NCI-H1105 (cell line): Measurements from ENCODE around the gene RRP1B.
"Not testable (repeated sequence)": the region's sequence is repeated elsewhere in the genome, so short reads cannot be mapped to it uniquely, and the experiment has no call there.

Source experiments
- DNase-seq: peaks from one replicate; lab custom pipeline; 2025; lab: John Stamatoyannopoulos, UW

RRP1B gene, protein sequence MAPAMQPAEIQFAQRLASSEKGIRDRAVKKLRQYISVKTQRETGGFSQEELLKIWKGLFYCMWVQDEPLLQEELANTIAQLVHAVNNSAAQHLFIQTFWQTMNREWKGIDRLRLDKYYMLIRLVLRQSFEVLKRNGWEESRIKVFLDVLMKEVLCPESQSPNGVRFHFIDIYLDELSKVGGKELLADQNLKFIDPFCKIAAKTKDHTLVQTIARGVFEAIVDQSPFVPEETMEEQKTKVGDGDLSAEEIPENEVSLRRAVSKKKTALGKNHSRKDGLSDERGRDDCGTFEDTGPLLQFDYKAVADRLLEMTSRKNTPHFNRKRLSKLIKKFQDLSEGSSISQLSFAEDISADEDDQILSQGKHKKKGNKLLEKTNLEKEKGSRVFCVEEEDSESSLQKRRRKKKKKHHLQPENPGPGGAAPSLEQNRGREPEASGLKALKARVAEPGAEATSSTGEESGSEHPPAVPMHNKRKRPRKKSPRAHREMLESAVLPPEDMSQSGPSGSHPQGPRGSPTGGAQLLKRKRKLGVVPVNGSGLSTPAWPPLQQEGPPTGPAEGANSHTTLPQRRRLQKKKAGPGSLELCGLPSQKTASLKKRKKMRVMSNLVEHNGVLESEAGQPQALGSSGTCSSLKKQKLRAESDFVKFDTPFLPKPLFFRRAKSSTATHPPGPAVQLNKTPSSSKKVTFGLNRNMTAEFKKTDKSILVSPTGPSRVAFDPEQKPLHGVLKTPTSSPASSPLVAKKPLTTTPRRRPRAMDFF

GRCh38 chr21:43659136-43660000 lies at the start of gene RRP1B, which contains the start of gene HSF2BP:
Gene RRP1B (plus strand): TSS chr21:43659560. CDS start chr21:43659665, 105 bp downstream.
Gene HSF2BP (minus strand): TSS chr21:43659488. CDS start chr21:43658096, 1,392 bp downstream.
- peak; percentile 84 for DNase-seq

- no peak for DNase-seq
Measured at GRCh38 chr21:43611598-43612369, 47.6 kb upstream of the RRP1B start.

- no peak for DNase-seq
Measured at GRCh38 chr21:43613755-43614638, 45.4 kb upstream of the RRP1B start.

DNA sequence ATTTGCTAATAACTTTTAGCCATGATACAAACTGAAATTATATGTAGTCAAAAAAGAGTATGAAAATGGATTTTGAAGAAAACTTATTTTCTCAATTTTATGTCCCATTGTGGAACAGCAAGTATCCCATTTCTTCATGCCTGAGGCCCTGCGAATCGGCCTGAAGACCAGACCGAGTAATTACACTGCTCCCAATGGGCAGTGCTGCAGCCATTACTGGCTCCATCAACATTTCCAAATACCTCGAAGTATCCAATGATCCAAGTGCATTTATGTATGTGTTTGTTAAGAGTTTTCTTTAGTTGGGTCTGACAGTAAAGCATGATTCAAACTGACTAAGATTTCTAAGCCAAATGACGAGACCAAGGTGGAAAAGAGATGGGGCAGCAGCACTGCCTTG lies 44.5 kb upstream of the RRP1B start:
- DNase-seq = no peak

GRCh38 chr21:43616861-43617260 lies 42.5 kb upstream of the RRP1B start:
- not testable (repeated sequence) for DNase-seq

DNA sequence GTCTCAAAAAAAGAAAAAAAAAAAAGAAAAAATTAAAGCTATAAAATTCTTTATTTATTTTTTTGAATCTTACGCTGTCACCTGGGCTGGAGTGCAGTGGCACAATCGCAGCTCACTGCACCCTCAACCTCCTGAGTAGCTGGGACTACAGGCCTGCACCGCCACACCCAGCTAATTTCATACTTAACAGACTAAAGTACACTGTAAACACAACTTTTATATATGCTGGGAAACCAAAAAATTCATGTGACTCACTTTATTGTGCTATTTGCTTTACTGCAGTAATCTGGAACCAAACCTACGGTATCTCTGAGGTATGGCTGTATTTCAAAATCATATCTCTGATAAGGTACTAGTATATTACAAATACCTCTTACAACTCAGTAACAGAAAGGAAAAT lies 40.4 kb upstream of the RRP1B start:
- no peak for DNase-seq

- DNase-seq = no peak
Measured at GRCh38 chr21:43619344-43619743, 40.0 kb upstream of the RRP1B start.

GRCh38 chr21:43619856-43620255 lies 39.5 kb upstream of the RRP1B start:
- DNase-seq = no peak

- no peak for DNase-seq
Measured at GRCh38 chr21:43622796-43623195, 36.6 kb upstream of the RRP1B start.

- DNase-seq = no peak
Measured at GRCh38 chr21:43623588-43623987, 35.8 kb upstream of the RRP1B start.

GRCh38 chr21:43624339-43624738 lies 35.0 kb upstream of the RRP1B start:
- DNase-seq = no peak

- no peak for DNase-seq
Measured at GRCh38 chr21:43626390-43626789, 33.0 kb upstream of the RRP1B start.

DNA sequence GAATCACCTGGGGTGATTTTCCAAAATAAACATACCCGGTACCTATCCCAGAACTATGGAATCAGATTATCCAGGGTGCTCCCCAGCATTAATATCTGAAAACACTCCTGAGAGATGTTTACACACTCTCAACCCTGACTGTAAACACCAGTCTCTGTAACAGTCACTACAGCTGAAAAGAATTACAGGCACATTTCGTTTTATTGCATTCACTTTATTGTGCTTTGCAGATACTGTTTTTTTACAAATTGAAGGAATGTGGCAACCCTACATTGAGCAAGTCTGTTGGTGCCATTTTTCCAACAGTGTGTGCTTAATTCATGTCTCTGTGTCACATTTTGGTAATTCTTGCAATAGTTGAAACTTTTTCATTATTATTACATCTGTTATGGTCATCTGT lies 31.8 kb upstream of the RRP1B start:
- no peak for DNase-seq

DNA sequence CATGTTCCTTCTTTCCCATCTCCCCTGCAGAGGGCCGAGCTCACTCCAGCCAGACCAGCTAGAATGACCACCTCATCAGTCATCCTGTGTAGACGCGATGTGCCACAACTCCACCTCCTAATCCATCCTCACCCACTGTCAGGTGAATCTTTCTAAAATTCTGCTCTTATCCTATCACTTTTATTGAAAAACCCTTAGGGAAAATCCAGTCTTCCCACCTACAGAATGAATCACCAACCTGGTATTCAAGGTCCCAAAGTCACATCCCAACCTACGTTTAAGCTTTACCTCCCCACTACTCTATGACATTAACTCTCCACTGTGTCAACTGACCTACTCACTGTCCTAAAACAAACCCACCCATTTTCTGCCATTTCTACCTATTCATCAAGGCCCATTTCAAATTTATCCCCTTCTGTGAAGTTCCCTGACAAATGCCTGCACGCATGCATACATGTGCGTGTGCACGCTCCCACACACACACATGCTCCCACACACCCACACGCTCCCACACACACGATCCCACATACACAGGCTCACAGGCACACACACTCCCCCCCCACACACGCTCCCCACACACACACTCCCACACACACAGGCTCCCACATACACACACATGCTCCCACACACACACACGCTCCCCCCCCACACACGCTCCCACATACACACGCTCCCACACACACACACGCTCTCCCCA lies 27.8 kb upstream of the RRP1B start:
- DNase-seq = no peak

DNA sequence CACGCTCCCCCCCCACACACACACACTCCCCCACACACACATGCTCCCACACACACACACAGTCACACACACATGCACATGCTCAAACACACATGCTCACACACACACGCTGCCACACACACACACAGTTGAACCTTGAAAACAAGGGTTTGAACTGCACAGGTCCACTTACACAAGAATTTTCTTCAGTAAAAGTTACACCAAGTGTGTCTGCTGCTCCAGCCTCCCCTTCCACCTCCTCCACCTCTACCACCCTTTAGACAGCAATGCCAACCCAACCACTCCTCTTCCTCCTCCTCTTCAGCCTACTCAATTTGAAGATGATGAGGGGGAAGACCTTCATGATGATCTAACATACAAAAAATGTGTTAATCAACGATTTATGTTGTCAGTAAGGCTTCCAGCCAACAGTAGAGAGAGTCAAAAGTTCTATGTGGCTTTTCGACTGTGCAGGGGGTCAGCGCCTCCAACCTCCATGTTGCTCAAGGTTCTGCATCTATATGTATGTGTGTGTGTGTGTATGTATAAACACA lies 26.9 kb upstream of the RRP1B start:
- DNase-seq = no peak

DNA sequence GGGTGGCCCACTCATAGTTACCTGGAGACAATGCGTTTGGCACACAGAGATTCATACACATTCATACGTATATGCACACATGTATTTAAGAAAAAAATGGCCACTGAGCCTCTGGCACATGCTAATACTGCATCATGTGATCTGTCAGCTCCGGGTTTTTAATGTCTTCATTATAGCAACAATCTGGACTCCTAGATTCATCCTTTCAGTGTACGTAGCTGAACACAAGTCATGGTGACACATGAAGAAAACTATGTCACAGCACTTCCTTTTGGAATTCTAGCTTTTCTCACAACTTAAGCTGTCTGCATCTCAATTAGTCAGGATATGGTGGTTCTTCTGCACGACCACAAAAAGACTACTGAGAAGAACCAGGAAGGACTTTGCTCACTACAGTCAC lies 24.7 kb upstream of the RRP1B start:
- no peak for DNase-seq

GRCh38 chr21:43635436-43635835 lies 23.9 kb upstream of the RRP1B start:
- no peak for DNase-seq

DNA sequence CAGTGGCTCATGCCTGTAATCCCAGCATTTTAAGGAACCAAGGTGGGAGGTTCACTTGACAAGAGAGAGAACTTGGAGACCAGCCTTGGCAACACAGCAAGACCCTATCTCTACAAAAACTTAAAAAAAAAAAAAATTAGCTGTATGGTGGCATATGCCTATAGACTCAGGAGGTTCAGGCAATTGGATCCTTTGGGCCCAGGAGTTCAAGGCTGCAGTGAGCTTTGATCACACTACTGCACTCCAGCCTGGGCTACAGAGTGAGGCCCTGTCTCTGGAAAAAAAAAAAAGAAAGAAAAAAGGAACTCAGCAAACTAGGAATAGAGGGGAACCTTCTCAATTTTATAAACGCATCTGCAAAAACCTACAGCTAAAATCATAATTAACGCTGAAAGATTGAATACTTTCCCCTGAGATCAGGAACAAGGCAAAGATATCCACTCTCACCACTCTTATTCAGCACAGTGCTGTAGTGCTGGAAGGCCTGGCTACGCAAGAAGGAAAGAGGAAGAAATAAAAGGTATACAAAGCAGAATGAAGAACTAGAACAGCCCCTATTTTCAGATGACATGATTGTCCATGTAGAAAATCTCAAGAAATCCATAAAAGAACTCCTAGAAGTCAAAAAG lies 21.7 kb upstream of the RRP1B start:
- DNase-seq = no peak
